SK-N-SH treated with all-trans-retinoic acid at 6 μM for 48 hours (cell line): Measurements from ENCODE around the gene MMP7.

Source experiments
- ATAC-seq: fragments of 200-7000 bp; cut with Tn5 transposase; 3 replicates; pipeline ENCODE4 v1.9.1; 2020; ENCODE audit warnings: mild to moderate bottlenecking, moderate library complexity
- ARNTL ChIP-seq: fragments of 450-650 bp; formaldehyde crosslinking; IDR thresholded peaks from 2 replicates; pipeline ENCODE4 v1.5.0; 2020; ENCODE audit warnings: low read depth, mild to moderate bottlenecking, moderate library complexity, borderline replicate concordance
- BACH2 ChIP-seq: fragments of 250-450 bp; sonication (Bioruptor Pico); IDR thresholded peaks from 2 replicates; pipeline ENCODE4 v1.9.0; 2021; ENCODE audit warnings: mild to moderate bottlenecking, borderline replicate concordance
- CSDC2 ChIP-seq: fragments of 250-450 bp; sonication (Bioruptor Pico); IDR thresholded peaks from 2 replicates; pipeline ENCODE4 v1.5.0; 2020; ENCODE audit warnings: mild to moderate bottlenecking, moderate library complexity
- CSRNP3 ChIP-seq: fragments of 250-450 bp; sonication (Bioruptor Pico); IDR thresholded peaks from 2 replicates; pipeline ENCODE4 v1.5.1; 2021; ENCODE audit warnings: mild to moderate bottlenecking, moderate library complexity
- ESRRG ChIP-seq: fragments of 250-450 bp; sonication (Bioruptor Pico); IDR thresholded peaks from 2 replicates; pipeline ENCODE4 v1.6.1; 2021; ENCODE audit warnings: mild to moderate bottlenecking
- GLIS3 ChIP-seq: fragments of 250-450 bp; sonication (Bioruptor Pico); IDR thresholded peaks from 2 replicates; pipeline ENCODE4 v1.5.0; 2020; ENCODE audit warnings: mild to moderate bottlenecking, moderate library complexity
- ISL1 ChIP-seq: fragments of 250-450 bp; sonication (Bioruptor Pico); IDR thresholded peaks from 2 replicates; pipeline ENCODE4 v2.1.2; 2022; ENCODE audit warnings: mild to moderate bottlenecking, moderate library complexity
- OSR1 ChIP-seq: fragments of 250-450 bp; sonication (Bioruptor Pico); IDR thresholded peaks from 2 replicates; pipeline ENCODE4 v1.8.0; 2022; ENCODE audit warnings: moderate library complexity, mild to moderate bottlenecking, inconsistent platforms
- PPARA ChIP-seq: fragments of 250-450 bp; sonication (Bioruptor Pico); IDR thresholded peaks from 2 replicates; pipeline ENCODE4 v1.5.0; 2020; ENCODE audit warnings: mild to moderate bottlenecking, borderline replicate concordance
- RARB ChIP-seq: fragments of 250-450 bp; sonication (Bioruptor Pico); IDR thresholded peaks from 2 replicates; pipeline ENCODE4 v1.8.0; 2021; ENCODE audit warnings: mild to moderate bottlenecking, moderate library complexity
- SNAI2 ChIP-seq: fragments of 250-450 bp; sonication (Bioruptor Pico); IDR thresholded peaks from 2 replicates; pipeline ENCODE4 v1.5.0; 2020; ENCODE audit warnings: mild to moderate bottlenecking, moderate library complexity
- TCF4 ChIP-seq: fragments of 250-450 bp; sonication (Bioruptor Pico); IDR thresholded peaks from 2 replicates; pipeline ENCODE4 v1.8.0; 2021; ENCODE audit warnings: mild to moderate bottlenecking, moderate library complexity, borderline replicate concordance
- TOX ChIP-seq: fragments of 250-450 bp; sonication (Bioruptor Pico); IDR thresholded peaks from 2 replicates; pipeline ENCODE4 v1.8.0; 2021; ENCODE audit warnings: mild to moderate bottlenecking, moderate library complexity, borderline replicate concordance
- TSHZ2 ChIP-seq: fragments of 250-450 bp; sonication (Bioruptor Pico); IDR thresholded peaks from 2 replicates; pipeline ENCODE4 v1.5.0; 2020; ENCODE audit warnings: mild to moderate bottlenecking, moderate library complexity
- ZC3H10 ChIP-seq: fragments of 250-450 bp; sonication (Bioruptor Pico); IDR thresholded peaks from 2 replicates; pipeline ENCODE4 v1.5.1; 2021; ENCODE audit warnings: mild to moderate bottlenecking, moderate library complexity
- ZFP3 ChIP-seq: fragments of 250-450 bp; sonication (Bioruptor Pico); IDR thresholded peaks from 2 replicates; pipeline ENCODE4 v1.5.0; 2020; ENCODE audit warnings: mild to moderate bottlenecking, moderate library complexity
- ZFP30 ChIP-seq: fragments of 450-650 bp; formaldehyde crosslinking; IDR thresholded peaks from 2 replicates; pipeline ENCODE4 v1.5.0; 2022; ENCODE audit warnings: mild to moderate bottlenecking, moderate library complexity
- ZNF565 ChIP-seq: fragments of 450-650 bp; formaldehyde crosslinking; conservative IDR thresholded peaks from 2 replicates; pipeline ENCODE4 v1.5.0; 2020; ENCODE audit warnings: low read depth, mild to moderate bottlenecking, moderate library complexity
- ZNF70 ChIP-seq: fragments of 450-650 bp; formaldehyde crosslinking; IDR thresholded peaks from 2 replicates; pipeline ENCODE4 v1.5.0; 2020; ENCODE audit warnings: mild to moderate bottlenecking, moderate library complexity
- ZNF8 ChIP-seq: fragments of 450-650 bp; formaldehyde crosslinking; IDR thresholded peaks from 2 replicates; pipeline ENCODE4 v1.5.0; 2020; ENCODE audit warnings: mild to moderate bottlenecking, moderate library complexity
- TF ChIP-seq, protein P1 (sequence below): fragments of 250-450 bp; sonication (Bioruptor Pico); IDR thresholded peaks from 2 replicates; pipeline ENCODE4 v1.8.0; 2021; ENCODE audit warnings: low read depth, mild to moderate bottlenecking, moderate library complexity, borderline replicate concordance
- TF ChIP-seq, protein P2 (sequence below): fragments of 250-450 bp; sonication (Bioruptor Pico); IDR thresholded peaks from 2 replicates; pipeline ENCODE4 v1.5.1; 2020; ENCODE audit warnings: low read depth, mild to moderate bottlenecking, moderate library complexity
- TF ChIP-seq, protein P3 (sequence below): fragments of 250-450 bp; sonication (Bioruptor Pico); IDR thresholded peaks from 2 replicates; pipeline ENCODE4 v1.8.0; 2020; ENCODE audit warnings: mild to moderate bottlenecking, moderate library complexity, borderline replicate concordance

The MMP7 gene

DNA sequence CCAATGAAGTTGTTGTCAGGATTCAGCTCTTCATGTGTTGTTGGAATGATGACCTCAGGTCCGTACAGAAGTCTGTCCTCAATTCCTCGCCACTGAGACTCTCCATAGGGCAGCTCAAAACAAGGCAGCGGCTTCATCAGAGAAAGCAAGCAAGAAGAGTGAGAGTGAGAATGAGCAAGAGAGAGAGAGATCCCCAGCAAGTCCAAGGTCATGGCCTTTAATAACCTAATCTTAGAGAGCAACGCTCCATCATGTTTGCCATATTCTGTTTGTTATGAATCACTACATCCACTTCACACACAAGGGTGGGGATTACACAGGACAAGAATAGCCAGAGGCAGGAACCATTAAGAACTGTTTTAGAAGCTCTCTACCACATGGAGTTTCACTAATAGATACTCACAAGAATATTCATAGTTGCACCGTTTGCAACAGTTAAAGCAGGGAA lies 23.3 kb upstream of the MMP7 start:
- ATAC-seq: no peak
- TF ChIP-seq OSR1 (no peak), CSRNP3 (CRISPR knock-in tag) (no peak), PPARA (CRISPR knock-in tag) (no peak), CSDC2 (CRISPR knock-in tag) (no peak), SNAI2 (CRISPR knock-in tag) (no peak), ZNF565 (CRISPR knock-in tag) (no peak), RARB (CRISPR knock-in tag) (no peak), ARNTL (CRISPR knock-in tag) (no peak), ESRRG (no peak), GLIS3 (CRISPR knock-in tag) (no peak), ZFP30 (CRISPR knock-in tag) (no peak), ISL1 (CRISPR knock-in tag) (no peak), ZNF70 (CRISPR knock-in tag) (no peak), TOX (CRISPR knock-in tag) (no peak), ZNF8 (no peak), ZFP3 (CRISPR knock-in tag) (no peak), ZC3H10 (CRISPR knock-in tag) (no peak)
- TF ChIP-seq, protein P1, sequence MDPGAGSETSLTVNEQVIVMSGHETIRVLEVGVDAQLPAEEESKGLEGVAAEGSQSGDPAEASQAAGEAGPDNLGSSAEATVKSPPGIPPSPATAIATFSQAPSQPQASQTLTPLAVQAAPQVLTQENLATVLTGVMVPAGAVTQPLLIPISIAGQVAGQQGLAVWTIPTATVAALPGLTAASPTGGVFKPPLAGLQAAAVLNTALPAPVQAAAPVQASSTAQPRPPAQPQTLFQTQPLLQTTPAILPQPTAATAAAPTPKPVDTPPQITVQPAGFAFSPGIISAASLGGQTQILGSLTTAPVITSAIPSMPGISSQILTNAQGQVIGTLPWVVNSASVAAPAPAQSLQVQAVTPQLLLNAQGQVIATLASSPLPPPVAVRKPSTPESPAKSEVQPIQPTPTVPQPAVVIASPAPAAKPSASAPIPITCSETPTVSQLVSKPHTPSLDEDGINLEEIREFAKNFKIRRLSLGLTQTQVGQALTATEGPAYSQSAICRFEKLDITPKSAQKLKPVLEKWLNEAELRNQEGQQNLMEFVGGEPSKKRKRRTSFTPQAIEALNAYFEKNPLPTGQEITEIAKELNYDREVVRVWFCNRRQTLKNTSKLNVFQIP (CRISPR knock-in tag): no peak
- TF ChIP-seq, protein P2, sequence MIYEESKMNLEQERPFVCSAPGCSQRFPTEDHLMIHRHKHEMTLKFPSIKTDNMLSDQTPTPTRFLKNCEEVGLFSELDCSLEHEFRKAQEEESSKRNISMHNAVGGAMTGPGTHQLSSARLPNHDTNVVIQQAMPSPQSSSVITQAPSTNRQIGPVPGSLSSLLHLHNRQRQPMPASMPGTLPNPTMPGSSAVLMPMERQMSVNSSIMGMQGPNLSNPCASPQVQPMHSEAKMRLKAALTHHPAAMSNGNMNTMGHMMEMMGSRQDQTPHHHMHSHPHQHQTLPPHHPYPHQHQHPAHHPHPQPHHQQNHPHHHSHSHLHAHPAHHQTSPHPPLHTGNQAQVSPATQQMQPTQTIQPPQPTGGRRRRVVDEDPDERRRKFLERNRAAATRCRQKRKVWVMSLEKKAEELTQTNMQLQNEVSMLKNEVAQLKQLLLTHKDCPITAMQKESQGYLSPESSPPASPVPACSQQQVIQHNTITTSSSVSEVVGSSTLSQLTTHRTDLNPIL: no peak

DNA sequence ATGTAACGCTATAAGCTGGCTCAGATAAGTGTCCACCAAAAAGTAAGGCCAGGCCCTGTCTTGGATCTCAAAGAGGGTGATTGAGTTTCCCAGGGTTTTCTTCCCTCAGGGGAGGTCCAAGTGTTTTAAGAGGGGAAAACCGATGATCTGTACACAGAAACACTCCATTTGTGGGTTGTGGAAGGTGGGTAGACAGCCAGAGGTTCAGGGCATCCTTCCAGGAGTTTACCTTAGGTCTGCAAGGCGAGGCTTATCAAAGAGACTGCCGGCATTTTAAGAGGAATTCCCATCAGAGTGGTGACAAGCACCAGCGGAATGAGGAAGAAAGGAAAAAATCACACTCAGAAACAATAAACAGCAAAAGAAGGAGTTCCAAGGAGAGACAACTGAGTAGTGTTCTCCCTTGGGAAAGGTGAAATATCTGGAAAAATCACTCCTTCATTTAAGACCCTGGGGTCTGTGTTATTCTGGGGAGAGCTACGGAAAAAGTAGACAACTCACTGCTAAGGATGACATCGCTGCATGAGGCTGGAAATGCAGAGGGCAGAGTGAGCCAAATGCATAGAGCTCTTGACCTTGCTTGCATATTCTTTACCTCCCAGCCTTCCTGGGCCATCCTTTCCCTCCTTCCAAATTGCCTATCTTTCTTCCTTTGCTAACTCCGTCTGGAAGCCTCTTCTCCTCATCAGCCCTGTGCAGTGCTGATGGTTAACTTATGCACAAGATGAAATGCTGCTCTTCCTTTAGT lies 22.1 kb upstream of the MMP7 start:
- no peak; the same call in 2 of the 3 replicates for ATAC-seq
- TF ChIP-seq TCF4: no peak
- TF ChIP-seq OSR1: no peak
- no peak for TF ChIP-seq BACH2 (CRISPR knock-in tag)
- TF ChIP-seq GLIS3 (CRISPR knock-in tag): no peak
- TF ChIP-seq ZC3H10 (CRISPR knock-in tag): no peak
- TF ChIP-seq ZNF70 (CRISPR knock-in tag): no peak
- TF ChIP-seq ESRRG: no peak
- TF ChIP-seq, protein P1 (CRISPR knock-in tag): no peak
- TF ChIP-seq ISL1 (CRISPR knock-in tag): no peak
- TF ChIP-seq, protein P3, sequence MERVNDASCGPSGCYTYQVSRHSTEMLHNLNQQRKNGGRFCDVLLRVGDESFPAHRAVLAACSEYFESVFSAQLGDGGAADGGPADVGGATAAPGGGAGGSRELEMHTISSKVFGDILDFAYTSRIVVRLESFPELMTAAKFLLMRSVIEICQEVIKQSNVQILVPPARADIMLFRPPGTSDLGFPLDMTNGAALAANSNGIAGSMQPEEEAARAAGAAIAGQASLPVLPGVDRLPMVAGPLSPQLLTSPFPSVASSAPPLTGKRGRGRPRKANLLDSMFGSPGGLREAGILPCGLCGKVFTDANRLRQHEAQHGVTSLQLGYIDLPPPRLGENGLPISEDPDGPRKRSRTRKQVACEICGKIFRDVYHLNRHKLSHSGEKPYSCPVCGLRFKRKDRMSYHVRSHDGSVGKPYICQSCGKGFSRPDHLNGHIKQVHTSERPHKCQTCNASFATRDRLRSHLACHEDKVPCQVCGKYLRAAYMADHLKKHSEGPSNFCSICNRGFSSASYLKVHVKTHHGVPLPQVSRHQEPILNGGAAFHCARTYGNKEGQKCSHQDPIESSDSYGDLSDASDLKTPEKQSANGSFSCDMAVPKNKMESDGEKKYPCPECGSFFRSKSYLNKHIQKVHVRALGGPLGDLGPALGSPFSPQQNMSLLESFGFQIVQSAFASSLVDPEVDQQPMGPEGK (CRISPR knock-in tag): no peak
- TF ChIP-seq CSDC2 (CRISPR knock-in tag): no peak
- no peak for TF ChIP-seq PPARA (CRISPR knock-in tag)
- TF ChIP-seq SNAI2 (CRISPR knock-in tag): no peak
- TF ChIP-seq ARNTL (CRISPR knock-in tag): no peak
- no peak for TF ChIP-seq ZFP30 (CRISPR knock-in tag)
- TF ChIP-seq TSHZ2 (CRISPR knock-in tag): no peak
